HuH-7 (cell line): Measurements from ENCODE around the gene CITED2.
A peak's percentile ranks its signal among the peaks of the same experiment; 100 is the strongest.

Source experiments
- DNase-seq: peaks from one replicate; pipeline ENCODE4 v3.0.0; 2011; ENCODE audit warnings: low spot score

The CITED2 gene

GRCh38 chr6:139381216-139381865 is 6.9 kb upstream of the CITED2 start:
- no peak for DNase-seq

GRCh38 chr6:139380611-139381010 is 6.2 kb upstream of the CITED2 start:
- no peak for DNase-seq

GRCh38 chr6:139380168-139380567 is 5.7 kb upstream of the CITED2 start:
- DNase-seq, result no peak

GRCh38 chr6:139378882-139379341 is 4.5 kb upstream of the CITED2 start:
- DNase-seq, result no peak

- no peak for DNase-seq
Measured at GRCh38 chr6:139378226-139378625, 3.8 kb upstream of the CITED2 start.

GRCh38 chr6:139376604-139377218 is 2.3 kb upstream of the CITED2 start:
- no peak for DNase-seq

GRCh38 chr6:139376017-139376330 is 1.5 kb upstream of the CITED2 start:
- no peak for DNase-seq

- peak; percentile 84 for DNase-seq
Measured at GRCh38 chr6:139375226-139376016, 973 bp upstream of the CITED2 start.

- DNase-seq, result no peak
Measured at GRCh38 chr6:139373928-139374356, 506 bp downstream of the CITED2 start.

GRCh38 chr6:139373154-139373927 is 1.1 kb downstream of the CITED2 start:
- no peak for DNase-seq

GRCh38 chr6:139372326-139373153 is 1.9 kb downstream of the CITED2 start:
- DNase-seq, result no peak

- no peak for DNase-seq
Measured at GRCh38 chr6:139371421-139372203, 2.8 kb downstream of the CITED2 start.

- DNase-seq, result no peak
Measured at GRCh38 chr6:139370999-139371345, 3.5 kb downstream of the CITED2 start.

GRCh38 chr6:139370283-139370998 is 4.0 kb downstream of the CITED2 start:
- no peak for DNase-seq

GRCh38 chr6:139369568-139370282 is 4.7 kb downstream of the CITED2 start:
- DNase-seq, result no peak

GRCh38 chr6:139369068-139369467 is 5.4 kb downstream of the CITED2 start:
- DNase-seq, result no peak

GRCh38 chr6:139368661-139369060 is 5.8 kb downstream of the CITED2 start:
- DNase-seq, result no peak

GRCh38 chr6:139367810-139368351 is 6.6 kb downstream of the CITED2 start:
- no peak for DNase-seq

GRCh38 chr6:139364982-139365379 is 9.5 kb downstream of the CITED2 start:
- DNase-seq, result no peak
